K562 (cell line): ENCODE data around the gene CXCL5. TPM values are rescaled to one million over a fixed set of nuclear protein-coding genes. Genes with fewer than 3 reads are reported as not detected.

ENCODE experiments used
- KDM5B ChIP-seq: fragments of 200-600 bp; sonication (generic); IDR thresholded peaks from 2 replicates; pipeline ENCODE4 v1.6.1; 2012; ENCODE audit warnings: low read depth, mild to moderate bottlenecking, moderate library complexity, low read length, control low read depth, inconsistent platforms; ENCODE audit not compliant: insufficient replicate concordance
- MLLT1 ChIP-seq, 2 experiments: fragments of 450-650 bp; IDR thresholded peaks; 2 replicates each; pipeline ENCODE4 v1.6.1; 2016
- NR2C1 ChIP-seq, 2 experiments: fragments of 450-650 bp; IDR thresholded peaks; 2 replicates each; pipeline ENCODE4 v1.6.1; 2017; ENCODE audit warnings: mild to moderate bottlenecking in 2 of 2, antibody characterized with exemption in 1 of 2, inconsistent platforms in 1 of 2, missing compliant biosample characterization in 1 of 2, missing genetic modification characterization in 1 of 2
- STAT5B ChIP-seq: fragments of 250-450 bp; sonication (Bioruptor Pico); IDR thresholded peaks from 2 replicates; pipeline ENCODE4 v1.8.0; 2021; ENCODE audit warnings: mild to moderate bottlenecking, inconsistent platforms
- polyA plus RNA-seq, 8 experiments: library from polyadenylated mRNA; depleted of rRNA in 4 of 8; stranded (reverse) in 5 of 8; unstranded in 3 of 8; fragments of >200 nt; fragmentation: Nextera tagmentation in 2 of 8; fragmentation: Illumina TruSeq in 1 of 8; extraction: Ambion mirVana in 2 of 8; extraction: Trizol in 1 of 8; gene quantifications; 2 replicates each; pipeline versions ENCODE4 v1.2.1 to v1.2.3, GENCODE V29; 2011 to 2014; ENCODE audit warnings: inconsistent platforms in 1 of 8, missing spikeins in 1 of 8
- total RNA-seq, 7 experiments: library from RNA; depleted of rRNA in 6 of 7; stranded (reverse); fragments of >200 nt in 6 of 7; fragmentation: Illumina TruSeq in 2 of 7; extraction: Trizol in 2 of 7; gene quantifications; 2 replicates each; pipeline versions ENCODE4 v1.2.1 to v1.2.3, GENCODE V29; 2011 to 2021; ENCODE audit warnings: low replicate concordance in 1 of 7
- TF ChIP-seq, protein P1 (sequence below): fragments of 450-650 bp; IDR thresholded peaks from 2 replicates; pipeline ENCODE4 v1.6.1; 2016; ENCODE audit warnings: mild to moderate bottlenecking, moderate library complexity
- TF ChIP-seq, protein P2 (sequence below): fragments of 450-650 bp; IDR thresholded peaks from 2 replicates; pipeline ENCODE4 v1.6.1; 2017; ENCODE audit warnings: antibody characterized with exemption, mild to moderate bottlenecking

The CXCL5 gene
- total and polyA plus RNA-seq, 9 of the 15 experiments (the other 6 are each of a cell fraction or from before 2014, with no cell fraction given) = not detected

DNA sequence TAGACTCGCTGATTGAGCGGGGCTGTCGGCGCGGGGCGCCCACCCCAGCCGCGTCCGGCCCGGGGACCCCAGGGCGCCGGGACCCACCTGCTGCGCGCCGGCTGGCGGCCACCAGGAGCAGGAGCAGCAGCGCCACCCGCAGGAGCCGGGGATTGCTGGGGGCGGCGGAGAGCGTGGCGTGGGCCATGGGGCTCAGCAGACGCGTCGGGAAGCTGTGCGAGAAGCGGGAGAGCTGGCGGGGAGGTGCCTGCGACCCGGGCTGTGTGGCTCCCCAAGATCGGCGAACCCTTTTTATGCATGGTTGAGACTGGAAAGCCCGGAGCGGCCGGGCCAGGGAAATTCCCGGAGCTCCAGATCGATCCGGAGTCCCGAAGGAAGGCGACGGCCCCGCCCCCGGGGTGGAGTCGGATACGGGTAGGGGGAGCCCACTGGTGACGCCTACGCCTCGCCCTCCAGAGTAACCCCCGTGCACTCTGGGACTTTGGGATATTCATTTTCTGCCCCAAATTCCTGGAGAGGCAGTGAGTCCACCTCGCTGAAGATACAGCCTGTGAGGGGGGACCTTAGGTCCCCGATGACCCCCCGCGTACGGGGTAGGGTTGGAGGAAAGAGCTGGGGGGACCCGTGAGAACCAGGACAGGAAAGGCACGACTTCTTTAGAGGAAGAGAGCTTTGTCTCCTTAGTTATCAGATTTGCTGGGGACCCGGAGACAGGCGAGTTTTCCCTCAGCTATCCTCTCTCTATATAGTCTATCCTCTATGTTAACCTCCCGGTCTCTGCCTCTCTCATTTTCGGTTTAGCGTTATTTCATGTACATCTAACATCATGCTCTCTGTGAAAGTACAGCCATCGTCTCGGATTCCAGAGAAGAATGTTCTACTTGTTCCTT lies 40.2 kb upstream of the CXCL5 start, which contains the start of gene CXCL3 (continued):
- TF ChIP-seq, protein P1, sequence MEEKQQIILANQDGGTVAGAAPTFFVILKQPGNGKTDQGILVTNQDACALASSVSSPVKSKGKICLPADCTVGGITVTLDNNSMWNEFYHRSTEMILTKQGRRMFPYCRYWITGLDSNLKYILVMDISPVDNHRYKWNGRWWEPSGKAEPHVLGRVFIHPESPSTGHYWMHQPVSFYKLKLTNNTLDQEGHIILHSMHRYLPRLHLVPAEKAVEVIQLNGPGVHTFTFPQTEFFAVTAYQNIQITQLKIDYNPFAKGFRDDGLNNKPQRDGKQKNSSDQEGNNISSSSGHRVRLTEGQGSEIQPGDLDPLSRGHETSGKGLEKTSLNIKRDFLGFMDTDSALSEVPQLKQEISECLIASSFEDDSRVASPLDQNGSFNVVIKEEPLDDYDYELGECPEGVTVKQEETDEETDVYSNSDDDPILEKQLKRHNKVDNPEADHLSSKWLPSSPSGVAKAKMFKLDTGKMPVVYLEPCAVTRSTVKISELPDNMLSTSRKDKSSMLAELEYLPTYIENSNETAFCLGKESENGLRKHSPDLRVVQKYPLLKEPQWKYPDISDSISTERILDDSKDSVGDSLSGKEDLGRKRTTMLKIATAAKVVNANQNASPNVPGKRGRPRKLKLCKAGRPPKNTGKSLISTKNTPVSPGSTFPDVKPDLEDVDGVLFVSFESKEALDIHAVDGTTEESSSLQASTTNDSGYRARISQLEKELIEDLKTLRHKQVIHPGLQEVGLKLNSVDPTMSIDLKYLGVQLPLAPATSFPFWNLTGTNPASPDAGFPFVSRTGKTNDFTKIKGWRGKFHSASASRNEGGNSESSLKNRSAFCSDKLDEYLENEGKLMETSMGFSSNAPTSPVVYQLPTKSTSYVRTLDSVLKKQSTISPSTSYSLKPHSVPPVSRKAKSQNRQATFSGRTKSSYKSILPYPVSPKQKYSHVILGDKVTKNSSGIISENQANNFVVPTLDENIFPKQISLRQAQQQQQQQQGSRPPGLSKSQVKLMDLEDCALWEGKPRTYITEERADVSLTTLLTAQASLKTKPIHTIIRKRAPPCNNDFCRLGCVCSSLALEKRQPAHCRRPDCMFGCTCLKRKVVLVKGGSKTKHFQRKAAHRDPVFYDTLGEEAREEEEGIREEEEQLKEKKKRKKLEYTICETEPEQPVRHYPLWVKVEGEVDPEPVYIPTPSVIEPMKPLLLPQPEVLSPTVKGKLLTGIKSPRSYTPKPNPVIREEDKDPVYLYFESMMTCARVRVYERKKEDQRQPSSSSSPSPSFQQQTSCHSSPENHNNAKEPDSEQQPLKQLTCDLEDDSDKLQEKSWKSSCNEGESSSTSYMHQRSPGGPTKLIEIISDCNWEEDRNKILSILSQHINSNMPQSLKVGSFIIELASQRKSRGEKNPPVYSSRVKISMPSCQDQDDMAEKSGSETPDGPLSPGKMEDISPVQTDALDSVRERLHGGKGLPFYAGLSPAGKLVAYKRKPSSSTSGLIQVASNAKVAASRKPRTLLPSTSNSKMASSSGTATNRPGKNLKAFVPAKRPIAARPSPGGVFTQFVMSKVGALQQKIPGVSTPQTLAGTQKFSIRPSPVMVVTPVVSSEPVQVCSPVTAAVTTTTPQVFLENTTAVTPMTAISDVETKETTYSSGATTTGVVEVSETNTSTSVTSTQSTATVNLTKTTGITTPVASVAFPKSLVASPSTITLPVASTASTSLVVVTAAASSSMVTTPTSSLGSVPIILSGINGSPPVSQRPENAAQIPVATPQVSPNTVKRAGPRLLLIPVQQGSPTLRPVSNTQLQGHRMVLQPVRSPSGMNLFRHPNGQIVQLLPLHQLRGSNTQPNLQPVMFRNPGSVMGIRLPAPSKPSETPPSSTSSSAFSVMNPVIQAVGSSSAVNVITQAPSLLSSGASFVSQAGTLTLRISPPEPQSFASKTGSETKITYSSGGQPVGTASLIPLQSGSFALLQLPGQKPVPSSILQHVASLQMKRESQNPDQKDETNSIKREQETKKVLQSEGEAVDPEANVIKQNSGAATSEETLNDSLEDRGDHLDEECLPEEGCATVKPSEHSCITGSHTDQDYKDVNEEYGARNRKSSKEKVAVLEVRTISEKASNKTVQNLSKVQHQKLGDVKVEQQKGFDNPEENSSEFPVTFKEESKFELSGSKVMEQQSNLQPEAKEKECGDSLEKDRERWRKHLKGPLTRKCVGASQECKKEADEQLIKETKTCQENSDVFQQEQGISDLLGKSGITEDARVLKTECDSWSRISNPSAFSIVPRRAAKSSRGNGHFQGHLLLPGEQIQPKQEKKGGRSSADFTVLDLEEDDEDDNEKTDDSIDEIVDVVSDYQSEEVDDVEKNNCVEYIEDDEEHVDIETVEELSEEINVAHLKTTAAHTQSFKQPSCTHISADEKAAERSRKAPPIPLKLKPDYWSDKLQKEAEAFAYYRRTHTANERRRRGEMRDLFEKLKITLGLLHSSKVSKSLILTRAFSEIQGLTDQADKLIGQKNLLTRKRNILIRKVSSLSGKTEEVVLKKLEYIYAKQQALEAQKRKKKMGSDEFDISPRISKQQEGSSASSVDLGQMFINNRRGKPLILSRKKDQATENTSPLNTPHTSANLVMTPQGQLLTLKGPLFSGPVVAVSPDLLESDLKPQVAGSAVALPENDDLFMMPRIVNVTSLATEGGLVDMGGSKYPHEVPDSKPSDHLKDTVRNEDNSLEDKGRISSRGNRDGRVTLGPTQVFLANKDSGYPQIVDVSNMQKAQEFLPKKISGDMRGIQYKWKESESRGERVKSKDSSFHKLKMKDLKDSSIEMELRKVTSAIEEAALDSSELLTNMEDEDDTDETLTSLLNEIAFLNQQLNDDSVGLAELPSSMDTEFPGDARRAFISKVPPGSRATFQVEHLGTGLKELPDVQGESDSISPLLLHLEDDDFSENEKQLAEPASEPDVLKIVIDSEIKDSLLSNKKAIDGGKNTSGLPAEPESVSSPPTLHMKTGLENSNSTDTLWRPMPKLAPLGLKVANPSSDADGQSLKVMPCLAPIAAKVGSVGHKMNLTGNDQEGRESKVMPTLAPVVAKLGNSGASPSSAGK = peak; percentile 66
- TF ChIP-seq MLLT1 (IDR thresholded peaks at IDR 0.05) (peak; percentile 83 to 89; a peak in 3 of 4 replicates), STAT5B (no peak), NR2C1 (IDR thresholded peaks at IDR 0.05) (no peak), NR2C1 (tag; IDR thresholded peaks at IDR 0.05) (no peak), KDM5B (peak; percentile 71)
- TF ChIP-seq, protein P2, sequence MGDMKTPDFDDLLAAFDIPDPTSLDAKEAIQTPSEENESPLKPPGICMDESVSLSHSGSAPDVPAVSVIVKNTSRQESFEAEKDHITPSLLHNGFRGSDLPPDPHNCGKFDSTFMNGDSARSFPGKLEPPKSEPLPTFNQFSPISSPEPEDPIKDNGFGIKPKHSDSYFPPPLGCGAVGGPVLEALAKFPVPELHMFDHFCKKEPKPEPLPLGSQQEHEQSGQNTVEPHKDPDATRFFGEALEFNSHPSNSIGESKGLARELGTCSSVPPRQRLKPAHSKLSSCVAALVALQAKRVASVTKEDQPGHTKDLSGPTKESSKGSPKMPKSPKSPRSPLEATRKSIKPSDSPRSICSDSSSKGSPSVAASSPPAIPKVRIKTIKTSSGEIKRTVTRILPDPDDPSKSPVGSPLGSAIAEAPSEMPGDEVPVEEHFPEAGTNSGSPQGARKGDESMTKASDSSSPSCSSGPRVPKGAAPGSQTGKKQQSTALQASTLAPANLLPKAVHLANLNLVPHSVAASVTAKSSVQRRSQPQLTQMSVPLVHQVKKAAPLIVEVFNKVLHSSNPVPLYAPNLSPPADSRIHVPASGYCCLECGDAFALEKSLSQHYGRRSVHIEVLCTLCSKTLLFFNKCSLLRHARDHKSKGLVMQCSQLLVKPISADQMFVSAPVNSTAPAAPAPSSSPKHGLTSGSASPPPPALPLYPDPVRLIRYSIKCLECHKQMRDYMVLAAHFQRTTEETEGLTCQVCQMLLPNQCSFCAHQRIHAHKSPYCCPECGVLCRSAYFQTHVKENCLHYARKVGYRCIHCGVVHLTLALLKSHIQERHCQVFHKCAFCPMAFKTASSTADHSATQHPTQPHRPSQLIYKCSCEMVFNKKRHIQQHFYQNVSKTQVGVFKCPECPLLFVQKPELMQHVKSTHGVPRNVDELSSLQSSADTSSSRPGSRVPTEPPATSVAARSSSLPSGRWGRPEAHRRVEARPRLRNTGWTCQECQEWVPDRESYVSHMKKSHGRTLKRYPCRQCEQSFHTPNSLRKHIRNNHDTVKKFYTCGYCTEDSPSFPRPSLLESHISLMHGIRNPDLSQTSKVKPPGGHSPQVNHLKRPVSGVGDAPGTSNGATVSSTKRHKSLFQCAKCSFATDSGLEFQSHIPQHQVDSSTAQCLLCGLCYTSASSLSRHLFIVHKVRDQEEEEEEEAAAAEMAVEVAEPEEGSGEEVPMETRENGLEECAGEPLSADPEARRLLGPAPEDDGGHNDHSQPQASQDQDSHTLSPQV = peak; percentile 54
